ENCODE data around the gene TMEM212. TPM values are rescaled to one million over a fixed set of nuclear protein-coding genes. Genes with fewer than 3 reads are reported as not detected.

TMEM212 gene
- total RNA-seq, 1 donor from 2014 or later, result not detected

DNA sequence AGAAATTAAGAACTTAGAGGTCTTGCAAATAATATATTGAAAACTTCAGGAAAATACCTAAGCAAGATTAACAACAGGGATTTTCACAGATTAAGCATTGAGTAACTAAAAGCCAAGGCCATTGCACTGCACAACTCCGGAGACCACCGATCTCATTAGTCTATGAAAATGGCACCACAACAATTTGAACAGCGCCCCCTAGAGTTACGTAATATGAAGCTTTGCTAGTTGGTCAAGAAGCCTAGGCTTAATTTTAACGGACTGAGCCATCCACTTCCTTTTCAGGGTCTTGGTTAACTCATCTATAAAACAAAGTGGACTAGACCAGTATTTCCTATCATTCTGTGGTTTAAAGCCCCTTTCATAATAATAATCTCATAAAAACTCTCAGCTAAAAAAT lies 24.8 kb downstream of the TMEM212 start:
- Histone ChIP-seq H3K4me3 (ENCODE audit: low read depth, low read length) (no peak overlapping the region), H3K27me3 (ENCODE audit: control insufficient read depth, insufficient read depth, low read length) (no peaks in the 10 kb centered on the region), H3K36me3 (ENCODE audit: control insufficient read depth, insufficient read depth, low read length) (no peaks in the 10 kb centered on the region)
- TF ChIP-seq, protein P1, sequence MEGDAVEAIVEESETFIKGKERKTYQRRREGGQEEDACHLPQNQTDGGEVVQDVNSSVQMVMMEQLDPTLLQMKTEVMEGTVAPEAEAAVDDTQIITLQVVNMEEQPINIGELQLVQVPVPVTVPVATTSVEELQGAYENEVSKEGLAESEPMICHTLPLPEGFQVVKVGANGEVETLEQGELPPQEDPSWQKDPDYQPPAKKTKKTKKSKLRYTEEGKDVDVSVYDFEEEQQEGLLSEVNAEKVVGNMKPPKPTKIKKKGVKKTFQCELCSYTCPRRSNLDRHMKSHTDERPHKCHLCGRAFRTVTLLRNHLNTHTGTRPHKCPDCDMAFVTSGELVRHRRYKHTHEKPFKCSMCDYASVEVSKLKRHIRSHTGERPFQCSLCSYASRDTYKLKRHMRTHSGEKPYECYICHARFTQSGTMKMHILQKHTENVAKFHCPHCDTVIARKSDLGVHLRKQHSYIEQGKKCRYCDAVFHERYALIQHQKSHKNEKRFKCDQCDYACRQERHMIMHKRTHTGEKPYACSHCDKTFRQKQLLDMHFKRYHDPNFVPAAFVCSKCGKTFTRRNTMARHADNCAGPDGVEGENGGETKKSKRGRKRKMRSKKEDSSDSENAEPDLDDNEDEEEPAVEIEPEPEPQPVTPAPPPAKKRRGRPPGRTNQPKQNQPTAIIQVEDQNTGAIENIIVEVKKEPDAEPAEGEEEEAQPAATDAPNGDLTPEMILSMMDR (IDR thresholded peaks at IDR 0.05; ENCODE audit: insufficient read depth, low read length, severe bottlenecking), result peak; percentile 34
- FAIRE-seq, result no peak
- DNase-seq (ENCODE audit: low read depth), result no peak

GRCh38 chr3:171871392-171872274 lies 28.5 kb downstream of the TMEM212 start:
- H3K36me3 ChIP-seq (ENCODE audit: control insufficient read depth, insufficient read depth, low read length), result no peaks in the 10 kb centered on the region
- H3K4me3 ChIP-seq (ENCODE audit: low read depth, low read length), result no peak overlapping the region
- DNase-seq (ENCODE audit: low read depth) (no peak), FAIRE-seq (no peak)
- TF ChIP-seq, protein P1 (IDR thresholded peaks at IDR 0.05; ENCODE audit: insufficient read depth, low read length, severe bottlenecking), result no peak
- no peaks in the 10 kb centered on the region for H3K27me3 ChIP-seq (ENCODE audit: control insufficient read depth, insufficient read depth, low read length)

GRCh38 chr3:171873580-171873979 lies 30.4 kb downstream of the TMEM212 start:
- no peak overlapping the region for H3K4me3 ChIP-seq (ENCODE audit: low read depth, low read length)

GRCh38 chr3:171874251-171874681 lies 31.1 kb downstream of the TMEM212 start:
- FAIRE-seq (no peak), DNase-seq (ENCODE audit: low read depth) (peak; percentile 85)
- Histone ChIP-seq H3K27me3 (ENCODE audit: control insufficient read depth, insufficient read depth, low read length) (no peaks in the 10 kb centered on the region), H3K4me3 (ENCODE audit: low read depth, low read length) (no peak overlapping the region), H3K36me3 (ENCODE audit: control insufficient read depth, insufficient read depth, low read length) (no peaks in the 10 kb centered on the region)
- TF ChIP-seq, protein P1 (IDR thresholded peaks at IDR 0.05; ENCODE audit: insufficient read depth, low read length, severe bottlenecking), result no peak

More at GRCh38 chr3:171873580-171873979, 30.4 kb downstream of the TMEM212 start:
- FAIRE-seq (no peak), DNase-seq (ENCODE audit: low read depth) (peak; percentile 51)
- no peaks in the 10 kb centered on the region for H3K36me3 ChIP-seq (ENCODE audit: control insufficient read depth, insufficient read depth, low read length)
- H3K27me3 ChIP-seq (ENCODE audit: control insufficient read depth, insufficient read depth, low read length), result no peaks in the 10 kb centered on the region
- TF ChIP-seq, protein P1 (IDR thresholded peaks at IDR 0.05; ENCODE audit: insufficient read depth, low read length, severe bottlenecking), result no peak

DNA sequence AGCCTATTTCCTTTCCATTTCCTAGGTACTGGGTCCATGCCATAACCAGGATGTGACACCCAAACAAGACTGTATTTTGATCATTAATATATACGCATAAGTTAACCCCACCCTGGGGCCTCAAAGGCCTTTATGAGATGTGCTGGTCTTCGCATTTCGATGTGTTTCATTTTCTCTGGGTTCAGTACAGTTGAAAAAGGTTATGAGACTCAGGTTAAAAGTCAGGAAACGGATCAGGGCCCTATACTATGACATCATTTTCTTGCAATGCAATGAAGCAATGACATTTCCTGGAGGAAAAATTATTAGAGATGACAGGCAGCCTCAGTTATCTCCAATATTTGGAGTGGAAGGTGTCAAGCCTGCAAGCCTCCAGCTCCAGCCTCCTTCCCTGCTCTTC lies 31.7 kb downstream of the TMEM212 start:
- no peak for FAIRE-seq

More for the DNA sequence above, 31.7 kb downstream of the TMEM212 start:
- no peaks in the 10 kb centered on the region for H3K27me3 ChIP-seq (ENCODE audit: control insufficient read depth, insufficient read depth, low read length)
- no peak overlapping the region for H3K4me3 ChIP-seq (ENCODE audit: low read depth, low read length)
- DNase-seq (ENCODE audit: low read depth), result peak; percentile 54
- no peaks in the 10 kb centered on the region for H3K36me3 ChIP-seq (ENCODE audit: control insufficient read depth, insufficient read depth, low read length)
- TF ChIP-seq, protein P1 (IDR thresholded peaks at IDR 0.05; ENCODE audit: insufficient read depth, low read length, severe bottlenecking), result no peak

Data from bronchial epithelial cell (primary cell).